MM.1S (cell line): Measurements from ENCODE around the gene NACA2.
"Not testable (repeated sequence)": the region's sequence is repeated elsewhere in the genome, so short reads cannot be mapped to it uniquely, and the experiment has no call there.

ENCODE experiments used
- DNase-seq: peaks from one replicate; pipeline ENCODE4 v3.0.0-alpha.2; 2015
- H2AFZ ChIP-seq: fragments of 300-600 bp; sonication (generic); 2 replicates; pipeline ENCODE4 v1.6.0; 2016; ENCODE audit warnings: antibody characterized with exemption, low read length
- H3F3A ChIP-seq: fragments of 300-600 bp; sonication (generic); 2 replicates; pipeline ENCODE4 v1.6.1; 2016; ENCODE audit warnings: mild to moderate bottlenecking, antibody characterized with exemption, low read length, moderate library complexity, mixed read lengths; ENCODE audit not compliant: insufficient read depth
- H3K27ac ChIP-seq: fragments of 300-600 bp; sonication (generic); 2 replicates; pipeline ENCODE4 v1.5.1; 2016; ENCODE audit warnings: mild to moderate bottlenecking, low read length
- H3K27me3 ChIP-seq: fragments of 300-600 bp; sonication (generic); replicated peaks from 2 replicates; pipeline ENCODE4 v1.6.0; 2016; ENCODE audit warnings: low read length; ENCODE audit not compliant: insufficient read depth
- H3K36me3 ChIP-seq: fragments of 300-600 bp; sonication (generic); replicated peaks from 2 replicates; pipeline ENCODE4 v1.6.1; 2016; ENCODE audit warnings: mild to moderate bottlenecking, low read length, mixed read lengths; ENCODE audit not compliant: insufficient read depth
- H3K4me1 ChIP-seq: fragments of 300-600 bp; sonication (generic); 2 replicates; pipeline ENCODE4 v1.6.1; 2016; ENCODE audit warnings: low read length, mixed read lengths
- H3K4me2 ChIP-seq: fragments of 300-600 bp; sonication (generic); 2 replicates; pipeline ENCODE4 v1.6.0; 2016; ENCODE audit warnings: low read depth, low read length
- H3K4me3 ChIP-seq: fragments of 300-600 bp; sonication (generic); 2 replicates; pipeline ENCODE4 v1.5.1; 2016; ENCODE audit warnings: low read length, mixed read lengths
- H3K79me2 ChIP-seq: fragments of 300-600 bp; sonication (generic); 2 replicates; pipeline ENCODE4 v1.6.1; 2016; ENCODE audit warnings: mixed run types, low read length, mixed read lengths
- H3K9ac ChIP-seq: fragments of 300-600 bp; sonication (generic); 2 replicates; pipeline ENCODE4 v1.6.1; 2016; ENCODE audit warnings: low read length, mixed read lengths
- H3K9me2 ChIP-seq: fragments of 300-600 bp; sonication (generic); replicated peaks from 2 replicates; pipeline ENCODE4 v1.6.1; 2016; ENCODE audit warnings: mild to moderate bottlenecking, low read length, mixed read lengths; ENCODE audit not compliant: insufficient read depth
- H3K9me3 ChIP-seq: fragments of 300-600 bp; sonication (generic); replicated peaks from 2 replicates; pipeline ENCODE4 v1.6.1; 2016; ENCODE audit warnings: mild to moderate bottlenecking, low read length, mixed read lengths; ENCODE audit not compliant: insufficient read depth
- H4K20me1 ChIP-seq: fragments of 300-600 bp; sonication (generic); 2 replicates; pipeline ENCODE4 v1.6.1; 2016; ENCODE audit warnings: mild to moderate bottlenecking, low read length, moderate library complexity, mixed read lengths; ENCODE audit not compliant: insufficient read depth
- CTCF ChIP-seq: fragments of 300-600 bp; sonication (generic); IDR thresholded peaks from 2 replicates; pipeline ENCODE4 v1.5.1; 2016; ENCODE audit warnings: antibody characterized with exemption, low read length, mixed read lengths
- EZH2 ChIP-seq: fragments of 300-600 bp; sonication (generic); optimal IDR thresholded peaks from 2 replicates; pipeline ENCODE3; 2017; ENCODE audit warnings: low read depth, mild to moderate bottlenecking, antibody characterized with exemption, low read length, mixed read lengths
- EZH2phosphoT487 ChIP-seq: fragments of 300-600 bp; sonication (generic); IDR thresholded peaks from 2 replicates; pipeline ENCODE4 v1.6.1; 2018; ENCODE audit warnings: antibody characterized with exemption, low read length

Gene NACA2

GRCh38 chr17:61631800-61632199 lies 40.8 kb upstream of the NACA2 start:
- no peaks in the 10 kb centered on the region for H3F3A ChIP-seq
- no peaks in the 10 kb centered on the region for H4K20me1 ChIP-seq
- no peak for DNase-seq
- H3K79me2 ChIP-seq, result no peaks in the 10 kb centered on the region
- no peak overlapping the region for H2AFZ ChIP-seq
- no peak overlapping the region for H3K27ac ChIP-seq
- no peak overlapping the region for H3K9ac ChIP-seq
- H3K4me1 ChIP-seq, result no peaks in the 10 kb centered on the region
- no peaks in the 10 kb centered on the region for H3K27me3 ChIP-seq
- no peak overlapping the region for H3K4me2 ChIP-seq
- H3K36me3 ChIP-seq, result no peaks in the 10 kb centered on the region
- H3K9me3 ChIP-seq, result no peaks in the 10 kb centered on the region
- no peaks in the 10 kb centered on the region for H3K9me2 ChIP-seq
- no peak overlapping the region for H3K4me3 ChIP-seq
- no peak for TF ChIP-seq EZH2
- TF ChIP-seq CTCF, result no peak
- no peak for TF ChIP-seq EZH2phosphoT487

DNA sequence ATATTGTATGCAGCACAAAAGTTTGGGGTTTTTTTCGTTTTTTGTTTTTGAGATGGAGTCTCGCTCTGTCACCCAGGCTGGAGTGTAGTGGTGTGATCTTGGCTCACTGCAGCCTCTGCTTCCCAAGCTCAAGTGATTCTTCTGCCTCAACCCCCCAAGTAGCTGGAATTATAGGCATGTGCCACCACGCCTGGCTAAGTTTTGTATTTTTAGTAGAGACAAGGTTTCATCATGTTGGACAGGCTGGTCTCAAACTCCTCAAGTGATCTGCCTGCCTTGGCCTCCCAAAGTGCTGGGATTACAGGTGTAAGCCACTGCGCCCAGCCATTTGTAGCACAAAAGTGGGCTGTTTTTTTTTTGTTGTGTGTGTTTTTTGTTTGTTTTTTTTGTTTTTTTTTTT lies 37.1 kb upstream of the NACA2 start:
- not testable (repeated sequence) for H3K9me2 ChIP-seq, H3K27ac ChIP-seq, H4K20me1 ChIP-seq, H3K4me1 ChIP-seq, H3K9ac ChIP-seq, H3K4me2 ChIP-seq, H3K27me3 ChIP-seq, H3K79me2 ChIP-seq, H3K36me3 ChIP-seq, H3K9me3 ChIP-seq, H2AFZ ChIP-seq, H3F3A ChIP-seq, H3K4me3 ChIP-seq, DNase-seq

GRCh38 chr17:61627658-61628057 lies 36.6 kb upstream of the NACA2 start:
- DNase-seq, result no peak
- H3K36me3 ChIP-seq, result no peaks in the 10 kb centered on the region
- no peaks in the 10 kb centered on the region for H3K27me3 ChIP-seq
- H4K20me1 ChIP-seq, result no peaks in the 10 kb centered on the region
- TF ChIP-seq EZH2phosphoT487, result no peak
- no peak for TF ChIP-seq CTCF
- TF ChIP-seq EZH2, result no peak
- no peak overlapping the region for H3K27ac ChIP-seq
- no peak overlapping the region for H3K4me3 ChIP-seq
- H3K9me2 ChIP-seq, result no peaks in the 10 kb centered on the region
- no peak overlapping the region for H3K4me2 ChIP-seq
- H3K9ac ChIP-seq, result no peak overlapping the region
- no peaks in the 10 kb centered on the region for H3K9me3 ChIP-seq
- H3K4me1 ChIP-seq, result no peaks in the 10 kb centered on the region
- H3K79me2 ChIP-seq, result no peaks in the 10 kb centered on the region
- no peaks in the 10 kb centered on the region for H3F3A ChIP-seq
- no peak overlapping the region for H2AFZ ChIP-seq

- Histone ChIP-seq H3K79me2 (no peaks in the 10 kb centered on the region), H3K36me3 (no peaks in the 10 kb centered on the region), H3K4me3 (no peak overlapping the region), H3F3A (no peaks in the 10 kb centered on the region), H2AFZ (no peak overlapping the region), H3K4me1 (no peaks in the 10 kb centered on the region), H4K20me1 (no peaks in the 10 kb centered on the region), H3K27ac (no peak overlapping the region), H3K27me3 (no peaks in the 10 kb centered on the region), H3K9ac (no peak overlapping the region), H3K4me2 (no peak overlapping the region), H3K9me3 (no peaks in the 10 kb centered on the region), H3K9me2 (no peaks in the 10 kb centered on the region)
- DNase-seq, result no peak
- no peak for TF ChIP-seq EZH2
- TF ChIP-seq CTCF, result no peak
- no peak for TF ChIP-seq EZH2phosphoT487
These were observed 36.1 kb upstream of the NACA2 start for GRCh38 chr17:61627125-61627524.
